Measurements from ENCODE around the gene REEP6.

GRCh38 chr19:1445185-1445931 is 45.6 kb upstream of the REEP6 start:
- TF ChIP-seq RAD21 (IDR thresholded peaks at IDR 0.05) (peak in 1 of 2 donors; percentile 66), ATF3 (IDR thresholded peaks at IDR 0.05) (no peak)
